NT2/D1 (cell line): ENCODE data around the gene APP.

Experiments
- SUZ12 ChIP-seq: IDR thresholded peaks from 2 replicates; pipeline ENCODE4 v1.6.1; 2011; ENCODE audit not compliant: insufficient read length, insufficient read depth; ENCODE audit errors: extremely low read depth
- ZNF274 ChIP-seq: IDR thresholded peaks from 2 replicates; pipeline ENCODE4 v1.6.1; 2011; ENCODE audit warnings: mild to moderate bottlenecking, low read depth, low read length

DNA sequence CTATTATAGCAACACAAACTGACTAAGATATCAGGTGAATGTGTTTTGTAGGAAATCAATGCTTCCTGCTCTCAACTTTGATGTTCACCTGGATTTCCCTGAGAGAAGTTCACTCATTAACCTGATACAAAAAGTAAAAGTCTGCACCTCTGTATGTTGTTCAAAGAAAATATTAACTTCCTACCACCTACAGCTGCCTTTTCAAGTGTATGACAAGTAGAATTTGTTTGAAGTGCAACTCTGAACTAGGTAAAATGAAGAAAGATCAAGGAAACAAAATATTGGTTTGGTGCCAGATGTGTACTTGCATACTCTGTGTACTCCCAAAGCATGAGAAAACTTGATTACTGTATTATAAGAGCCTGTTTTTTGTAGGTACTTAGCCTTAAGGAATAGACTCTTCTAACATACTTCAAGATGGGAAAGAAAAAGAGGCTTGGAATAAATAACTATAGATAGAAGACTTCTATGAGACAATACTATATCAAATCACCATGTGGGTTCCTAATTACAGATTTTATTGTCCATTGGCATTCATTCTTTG lies 193.4 kb downstream of the APP start:
- no peak for TF ChIP-seq ZNF274
- no peak for TF ChIP-seq SUZ12
